GM18508 (cell line): ENCODE results near the gene ODF2L.

Experiments used
- ATAC-seq: cut with Tn5 transposase; IDR thresholded peaks from one replicate; pipeline ENCODE4 v1.9.1; 2021; ENCODE audit warnings: moderate number of reproducible peaks; ENCODE audit not compliant: insufficient read depth, unreplicated experiment

Gene ODF2L

GRCh38 chr1:86324130-86324822 is 71.8 kb downstream of the ODF2L start:
- no peak for ATAC-seq

GRCh38 chr1:86322241-86322640 is 73.9 kb downstream of the ODF2L start:
- ATAC-seq, result no peak

DNA sequence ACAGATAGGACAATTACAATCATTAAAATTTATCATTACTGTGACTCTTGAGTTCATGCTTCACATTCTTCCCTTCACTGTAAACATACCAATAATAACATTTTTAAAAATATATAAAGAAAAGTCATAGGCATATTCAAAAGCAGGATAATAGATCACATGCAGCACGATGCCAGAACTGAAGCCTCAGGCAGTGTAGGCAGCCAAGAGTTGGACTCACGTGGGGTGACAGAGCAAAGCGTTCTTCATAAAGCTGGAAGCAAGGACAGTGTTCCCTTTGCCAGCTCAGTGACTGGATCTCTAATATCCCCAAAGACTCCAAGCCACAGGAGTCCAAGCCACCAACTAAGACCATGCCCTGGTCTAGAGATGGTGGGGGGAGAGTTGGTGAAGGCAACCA is 77.7 kb downstream of the ODF2L start:
- ATAC-seq, result no peak

- ATAC-seq, result no peak
These were observed 78.2 kb downstream of the ODF2L start for GRCh38 chr1:86317926-86318325.

- no peak for ATAC-seq
These were observed 90.4 kb downstream of the ODF2L start for GRCh38 chr1:86305731-86306130.

DNA sequence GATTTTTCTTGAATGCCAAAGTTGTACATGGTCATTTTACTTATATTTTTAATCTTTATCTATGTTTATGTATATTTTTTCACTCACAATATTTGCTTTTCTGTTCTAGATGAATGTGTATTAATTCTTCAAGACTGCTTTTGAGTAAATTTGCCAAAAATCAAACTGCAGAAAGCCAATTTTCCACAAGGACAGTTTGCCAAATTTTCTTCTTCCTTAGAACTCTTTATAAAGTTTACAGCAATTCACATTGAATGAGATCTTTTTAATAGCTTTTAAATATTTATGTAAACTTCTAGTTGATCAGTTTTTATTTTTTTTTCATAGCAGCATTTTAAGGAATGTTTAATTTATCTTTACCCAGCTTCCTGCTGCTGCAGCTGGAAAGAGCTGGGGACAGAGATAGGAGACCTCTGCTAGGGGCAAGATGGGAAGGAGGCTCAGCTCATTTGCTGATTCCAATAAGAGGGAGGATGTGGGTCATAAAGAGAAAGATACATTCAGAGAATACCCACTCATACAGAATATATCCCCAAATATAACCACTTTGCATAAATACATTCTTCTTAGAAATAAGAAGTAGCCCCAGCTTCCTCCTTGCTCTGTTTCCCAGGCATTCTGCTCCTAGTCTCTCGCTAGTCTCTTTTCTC is 93.0 kb downstream of the ODF2L start:
- ATAC-seq, result no peak
